Stimulated activated CD8-positive, alpha-beta memory T cell treated with anti-CD3 and anti-CD28 coated beads, Interleukin-15, amount 100 ng/mL, for 48 hours (primary cell): ENCODE data around the gene NCOR1.
"Not testable (repeated sequence)": the region's sequence is repeated elsewhere in the genome, so short reads cannot be mapped to it uniquely, and the experiment has no call there.

Source experiments
- DNase-seq, 2 donors: peaks; one replicate each; pipeline ENCODE4 v3.0.0-alpha.2; 2020; ENCODE audit warnings: low read depth in 2 of 2

Gene NCOR1

DNA sequence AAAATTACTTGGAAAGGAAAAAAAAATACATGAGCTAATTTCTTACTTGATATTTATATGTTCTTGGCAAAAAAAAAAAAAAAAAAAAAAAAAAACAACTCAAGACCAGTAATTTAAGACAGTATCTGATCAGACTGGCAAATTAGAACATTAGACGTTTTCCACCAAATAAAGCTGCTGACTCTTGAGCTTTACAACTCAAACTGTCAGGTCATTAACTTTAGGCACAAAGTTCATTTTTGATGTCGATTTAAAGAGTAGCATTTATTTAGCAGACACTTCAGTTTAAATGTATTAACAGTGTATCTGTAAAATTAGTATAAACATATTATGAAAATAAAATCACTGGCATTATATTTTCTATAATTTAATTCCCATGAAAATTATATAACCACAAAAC lies 66.7 kb downstream of the NCOR1 start:
- no peak for DNase-seq

DNA sequence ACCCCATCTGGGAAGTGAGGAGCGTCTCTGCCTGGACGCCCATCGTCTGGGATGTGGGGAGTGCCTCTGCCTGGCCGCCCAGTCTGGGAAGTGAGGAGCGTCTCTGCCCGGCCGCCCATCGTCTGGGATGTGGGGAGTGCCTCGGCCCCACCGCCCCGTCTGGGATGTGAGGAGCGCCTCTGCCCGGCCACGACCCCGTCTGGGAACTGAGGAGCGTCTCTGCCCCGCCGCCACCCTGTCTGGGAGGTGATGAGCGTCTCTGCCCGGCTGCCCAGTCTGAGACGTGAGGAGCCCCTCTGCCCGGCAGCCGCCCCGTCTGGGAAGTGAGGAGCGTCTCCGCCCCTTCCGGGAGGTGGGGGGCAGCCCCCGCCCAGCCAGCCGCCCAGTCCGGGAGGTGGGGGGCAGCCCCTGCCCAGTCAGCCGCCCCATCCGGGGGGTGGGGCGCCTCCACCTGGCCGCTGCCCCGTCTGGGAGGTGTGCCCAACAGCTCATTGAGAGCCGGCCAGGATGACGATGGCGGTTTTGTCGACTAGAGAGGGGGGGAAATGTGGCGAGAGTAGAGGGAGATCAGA lies 69.9 kb downstream of the NCOR1 start:
- DNase-seq: not testable (repeated sequence)

DNA sequence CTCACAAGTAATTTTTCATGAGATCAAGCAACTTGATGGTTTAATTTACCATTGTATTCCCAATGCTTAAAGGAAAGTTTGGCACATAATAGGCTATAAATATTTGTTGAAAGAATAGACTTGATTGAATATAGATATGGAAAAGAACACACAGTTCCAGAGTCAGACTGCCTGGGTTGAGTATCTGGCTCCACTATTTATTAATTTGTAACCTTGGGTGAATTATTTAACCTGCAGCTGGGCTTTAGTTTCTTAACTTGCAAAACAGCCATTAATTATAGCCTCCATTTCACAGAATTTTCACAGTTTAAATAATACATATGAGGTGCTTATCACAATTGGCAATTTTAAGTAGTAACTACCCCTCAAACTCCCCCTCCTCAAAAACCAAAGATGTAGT lies 73.6 kb downstream of the NCOR1 start:
- DNase-seq: no peak

DNA sequence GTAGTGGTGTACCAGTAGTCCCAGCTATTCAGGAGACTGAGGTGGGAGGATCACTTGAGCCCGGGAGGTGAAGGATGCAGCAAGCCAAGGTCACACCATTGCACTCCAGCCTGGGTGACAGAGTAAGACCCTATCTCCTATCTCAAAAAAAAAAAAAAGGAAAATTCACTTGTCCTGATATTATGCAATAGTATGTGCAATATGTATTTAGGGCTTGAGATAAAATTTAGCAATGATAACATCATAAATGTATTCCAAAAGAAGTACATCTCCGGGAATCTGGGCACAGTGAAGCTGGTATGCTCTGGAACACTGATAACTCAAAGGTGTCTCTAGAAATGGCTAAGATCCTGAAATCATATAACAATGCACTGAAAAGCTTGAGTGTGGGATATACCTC lies 74.5 kb downstream of the NCOR1 start:
- no peak for DNase-seq

DNA sequence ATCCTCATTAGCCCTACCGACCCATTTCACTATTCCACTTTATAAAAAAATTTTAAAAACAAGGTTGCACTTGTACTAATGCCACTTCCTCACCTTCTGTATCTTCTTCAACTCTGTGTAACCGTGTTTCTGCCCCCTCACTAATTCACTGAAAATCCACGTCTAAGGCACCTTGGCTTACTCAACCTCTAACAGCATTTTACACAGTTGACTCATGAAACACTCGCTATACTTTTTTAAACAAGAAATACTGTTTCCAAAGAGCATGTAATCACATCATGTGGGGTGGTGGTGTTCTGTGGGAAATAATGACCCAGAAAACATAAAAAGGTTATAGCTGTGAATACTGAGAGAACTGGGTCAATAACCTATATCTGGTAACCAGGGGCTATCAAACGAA lies 79.9 kb downstream of the NCOR1 start:
- DNase-seq: no peak

DNA sequence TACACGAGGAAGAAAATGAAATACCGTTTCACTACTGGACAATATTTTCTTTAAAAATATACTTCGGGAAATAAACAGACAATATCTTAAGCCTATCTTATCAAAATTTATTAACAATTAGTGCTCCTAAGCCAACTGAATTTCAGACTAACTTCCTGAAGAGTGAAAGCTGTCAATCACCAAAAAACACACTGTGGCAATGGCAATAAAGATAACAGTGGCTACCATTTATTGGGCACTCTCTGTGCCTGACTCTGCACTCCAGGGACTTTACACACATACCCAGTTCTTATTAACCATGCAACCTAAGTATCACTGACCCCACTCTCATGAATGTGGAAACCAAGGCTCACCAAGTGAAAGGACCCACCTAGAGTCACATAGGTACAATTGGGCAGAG lies 83.7 kb downstream of the NCOR1 start:
- no peak for DNase-seq

DNA sequence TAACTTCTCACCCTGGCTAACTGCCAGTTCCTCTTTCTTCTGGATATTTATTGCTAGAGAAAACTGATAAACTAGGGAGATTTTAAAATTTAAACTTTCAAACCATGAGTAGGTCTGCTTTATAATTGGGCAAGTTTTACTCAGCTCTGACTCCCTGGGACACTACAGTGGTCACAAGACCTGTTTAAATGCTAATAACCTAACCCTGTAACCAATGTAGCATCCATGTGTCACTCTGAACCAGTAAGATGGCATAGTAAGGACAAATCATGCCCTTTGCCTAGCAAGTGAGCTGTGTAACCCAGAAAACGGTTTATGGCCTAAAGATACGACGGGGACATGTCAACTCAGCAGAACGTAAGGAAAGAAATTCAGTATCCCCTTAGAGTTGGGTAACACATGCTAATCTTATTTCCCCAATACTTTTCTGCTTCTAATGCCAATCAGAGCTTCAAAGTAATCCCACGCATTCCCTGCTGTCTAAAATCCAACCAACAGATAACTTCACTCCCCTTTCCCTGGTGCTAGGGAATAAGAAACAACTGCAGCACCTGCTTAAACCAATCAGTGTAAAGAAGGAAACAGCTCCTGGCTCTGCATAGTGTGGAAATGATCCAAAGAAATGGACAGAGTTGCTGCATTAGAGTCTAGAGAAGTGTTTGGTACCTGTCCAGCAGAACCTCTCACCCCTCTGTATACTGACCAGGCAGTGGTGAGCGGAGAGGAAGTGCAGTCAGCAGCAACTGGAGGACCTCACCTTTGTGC lies 85.7 kb downstream of the NCOR1 start:
- DNase-seq: no peak

DNA sequence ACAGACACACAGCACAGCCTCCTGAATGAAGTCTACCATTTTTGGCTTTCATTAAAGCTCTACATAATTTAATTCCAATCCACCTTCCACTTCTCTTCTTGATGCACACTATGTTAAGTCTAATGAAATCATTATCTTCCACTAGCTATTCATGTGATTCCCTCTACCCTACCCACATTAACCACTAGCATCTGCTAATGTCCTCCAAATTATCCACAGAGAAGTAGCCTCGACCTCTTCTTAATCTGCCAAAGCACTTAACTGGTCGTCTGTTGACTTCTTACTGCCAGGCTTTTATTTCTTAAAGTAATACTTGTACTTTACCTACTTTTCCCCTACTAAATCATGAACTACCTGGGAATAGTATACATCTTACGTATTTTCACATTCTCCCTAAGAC lies 91.8 kb downstream of the NCOR1 start:
- no peak for DNase-seq

DNA sequence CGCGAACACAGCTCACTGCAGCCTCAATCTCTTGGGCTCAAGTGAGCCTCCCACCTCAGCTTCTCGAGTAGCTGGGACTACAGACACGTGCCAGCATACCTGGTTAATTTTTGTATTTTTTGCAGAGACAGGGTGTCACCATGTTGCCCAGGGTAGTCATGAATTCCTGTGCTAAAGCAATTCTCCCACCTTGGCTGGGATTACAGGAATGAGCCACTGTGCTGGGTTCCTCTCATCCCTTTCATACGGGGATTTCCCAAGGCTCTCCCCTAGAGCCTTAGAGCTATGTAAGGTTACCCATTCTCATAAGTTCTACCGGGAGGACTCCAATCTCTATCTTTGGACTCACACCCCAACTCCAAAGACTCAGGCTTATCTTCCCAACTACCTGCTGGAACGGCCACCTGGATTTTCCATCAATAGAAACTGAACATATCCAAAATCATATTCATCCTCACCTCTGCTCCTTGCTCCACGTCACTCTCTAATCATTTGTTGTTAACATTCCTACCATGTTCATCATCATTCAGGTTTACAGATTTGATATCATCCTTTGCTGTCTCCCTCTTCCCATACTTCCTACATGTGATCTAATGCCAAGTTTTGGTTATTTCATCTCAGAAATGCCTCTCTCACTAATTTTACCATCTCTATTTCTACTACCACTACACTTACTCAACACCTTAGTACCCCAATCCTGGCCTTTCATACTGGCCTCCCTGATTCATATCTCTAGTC lies 92.5 kb downstream of the NCOR1 start:
- DNase-seq: no peak

DNA sequence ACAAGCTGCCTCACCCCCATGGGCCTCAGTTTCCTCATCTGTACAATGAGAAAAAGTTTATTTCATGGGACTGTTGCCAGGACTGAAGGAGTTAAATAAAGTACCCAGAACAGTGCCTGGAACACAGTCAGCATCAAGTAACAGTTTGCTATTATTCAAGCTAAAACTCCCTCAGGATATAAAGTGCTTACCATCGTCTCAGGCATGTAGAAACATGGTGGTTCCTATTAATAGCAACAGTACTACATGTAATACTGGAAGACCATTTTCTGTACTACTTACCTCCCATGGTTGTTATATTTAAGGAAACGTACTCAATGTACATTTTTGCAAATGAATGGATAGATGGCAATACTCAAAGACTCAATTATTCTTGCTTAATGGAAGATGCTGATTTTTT lies 93.4 kb downstream of the NCOR1 start:
- no peak for DNase-seq

DNA sequence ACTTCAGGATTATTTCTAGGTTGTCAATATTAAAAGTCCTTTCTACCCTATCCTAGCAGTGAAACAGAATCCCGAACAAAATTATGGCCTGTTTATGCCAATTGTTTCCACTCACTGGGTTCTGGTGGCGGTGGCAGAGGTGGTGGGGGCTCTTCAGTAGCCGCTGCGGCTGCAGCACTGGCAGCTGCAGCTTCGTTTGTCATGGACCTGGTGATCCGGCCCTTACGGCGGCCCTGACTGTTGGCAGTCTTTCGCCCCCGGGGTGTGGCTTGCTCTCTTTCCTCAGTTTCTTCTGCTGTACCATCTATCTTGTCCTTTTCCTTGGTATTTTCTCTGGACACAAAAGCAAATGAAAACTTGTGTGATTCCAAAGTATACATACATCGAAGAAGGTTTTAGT lies 94.4 kb downstream of the NCOR1 start:
- DNase-seq: no peak

DNA sequence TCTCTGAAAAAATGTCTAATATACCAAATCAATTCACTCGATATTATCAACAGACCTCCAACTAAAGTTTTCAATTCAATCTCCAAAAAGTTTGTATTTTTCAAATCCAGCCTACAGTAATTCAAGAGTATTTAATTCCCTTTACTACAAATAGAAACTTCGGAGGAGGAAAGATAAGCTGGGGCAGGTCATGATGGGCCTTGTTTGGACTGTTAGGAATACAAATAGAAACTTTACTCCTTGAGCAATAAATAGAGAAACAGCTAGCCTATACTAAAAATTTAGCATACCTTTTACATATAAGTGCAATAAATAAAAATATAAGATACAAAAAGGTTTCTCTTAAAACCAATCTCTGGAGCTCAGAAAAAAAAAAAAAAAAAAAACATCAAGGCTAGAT lies 98.2 kb downstream of the NCOR1 start:
- no peak for DNase-seq

DNA sequence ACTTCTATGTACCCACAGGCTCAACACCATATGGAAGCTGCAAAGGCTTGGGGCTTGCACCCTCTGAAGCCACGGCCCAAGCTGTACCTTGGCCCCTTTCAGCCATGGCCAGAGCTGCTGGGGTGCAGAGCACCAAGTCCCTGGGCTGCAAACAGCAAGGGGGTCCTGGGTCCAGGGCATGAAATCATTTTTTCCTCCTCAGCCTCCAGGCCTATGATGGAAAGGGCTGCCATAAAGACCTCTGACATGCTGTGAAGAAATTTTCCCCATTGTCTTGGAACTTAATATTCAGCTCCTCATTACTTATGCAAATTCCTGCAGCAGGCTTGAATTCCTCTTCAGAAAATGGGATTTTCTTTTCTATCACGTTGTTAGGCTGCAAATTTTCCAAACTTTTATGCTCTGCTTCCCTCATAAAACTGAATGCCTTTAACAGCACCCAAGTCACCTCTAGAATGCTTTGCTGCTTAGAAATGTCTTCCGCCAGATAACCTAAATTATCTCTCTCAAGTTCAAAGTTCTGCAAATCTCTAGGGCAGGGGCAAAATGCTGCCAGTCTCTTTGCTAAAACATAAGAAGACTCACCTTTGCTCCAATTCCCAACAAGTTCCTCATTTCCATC lies 100.1 kb downstream of the NCOR1 start:
- not testable (repeated sequence) for DNase-seq

DNA sequence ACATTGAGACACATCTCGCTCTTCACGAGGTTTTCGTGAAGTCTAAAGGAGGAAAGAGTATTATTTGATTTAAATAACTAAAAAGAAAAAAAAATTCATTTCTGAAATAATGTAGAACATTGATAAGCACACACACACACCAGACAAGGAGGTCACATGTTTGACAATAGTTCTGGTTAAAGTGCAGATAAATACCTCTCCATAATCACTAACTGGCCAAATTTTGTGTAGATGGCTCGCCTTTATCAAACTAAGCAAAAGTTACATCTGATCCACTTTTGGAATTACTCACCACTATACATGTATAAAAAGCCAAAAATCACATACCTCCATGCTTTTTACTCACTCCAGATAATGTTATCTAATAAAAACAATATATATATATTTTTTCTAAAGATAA lies 106.5 kb downstream of the NCOR1 start:
- no peak for DNase-seq

DNA sequence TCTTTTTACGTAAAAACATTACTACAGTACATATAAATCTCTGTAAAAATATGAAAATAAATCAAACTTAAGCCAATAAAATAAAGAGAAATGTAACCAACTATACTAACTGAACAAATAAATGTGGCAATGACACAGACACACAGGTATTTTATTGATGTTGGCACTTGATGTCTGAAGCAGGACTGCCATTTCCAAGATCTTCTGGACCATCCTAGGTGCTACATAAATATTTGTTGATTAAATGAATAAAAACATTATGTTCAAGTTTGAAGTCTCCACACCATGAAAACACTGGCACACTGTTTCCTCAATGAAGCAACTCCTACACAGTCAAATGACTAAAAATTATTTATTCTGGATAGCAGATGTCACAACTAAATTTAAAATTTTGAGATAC lies 106.9 kb downstream of the NCOR1 start:
- DNase-seq: no peak

DNA sequence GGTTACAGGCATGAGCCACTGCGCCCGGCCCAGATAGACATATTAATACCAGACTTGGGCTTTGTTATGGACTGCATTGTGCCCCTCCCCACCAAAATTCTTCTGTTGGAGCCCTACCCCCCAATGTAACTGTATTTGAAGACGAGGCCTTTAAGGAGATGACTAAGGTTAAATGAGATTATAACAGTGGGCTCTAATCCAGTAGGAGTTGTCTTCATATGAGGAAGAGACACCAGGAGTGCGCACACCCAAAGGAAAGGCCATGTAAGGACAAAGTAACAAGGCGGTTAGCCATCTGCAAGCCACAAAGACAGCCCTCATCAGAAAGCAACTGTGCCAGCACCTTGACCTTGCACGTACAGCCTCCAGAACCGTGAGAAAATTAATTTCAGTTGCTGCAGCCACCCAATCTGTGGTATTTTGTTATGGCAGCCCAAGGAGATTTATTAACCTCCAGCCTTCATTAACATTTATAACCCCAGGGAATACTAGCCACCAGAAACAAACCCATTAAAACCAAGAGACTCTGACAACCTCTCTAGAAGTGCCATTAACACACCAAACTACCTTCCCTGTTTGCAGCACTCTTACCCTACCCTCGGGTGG lies 108.1 kb downstream of the NCOR1 start:
- no peak for DNase-seq

DNA sequence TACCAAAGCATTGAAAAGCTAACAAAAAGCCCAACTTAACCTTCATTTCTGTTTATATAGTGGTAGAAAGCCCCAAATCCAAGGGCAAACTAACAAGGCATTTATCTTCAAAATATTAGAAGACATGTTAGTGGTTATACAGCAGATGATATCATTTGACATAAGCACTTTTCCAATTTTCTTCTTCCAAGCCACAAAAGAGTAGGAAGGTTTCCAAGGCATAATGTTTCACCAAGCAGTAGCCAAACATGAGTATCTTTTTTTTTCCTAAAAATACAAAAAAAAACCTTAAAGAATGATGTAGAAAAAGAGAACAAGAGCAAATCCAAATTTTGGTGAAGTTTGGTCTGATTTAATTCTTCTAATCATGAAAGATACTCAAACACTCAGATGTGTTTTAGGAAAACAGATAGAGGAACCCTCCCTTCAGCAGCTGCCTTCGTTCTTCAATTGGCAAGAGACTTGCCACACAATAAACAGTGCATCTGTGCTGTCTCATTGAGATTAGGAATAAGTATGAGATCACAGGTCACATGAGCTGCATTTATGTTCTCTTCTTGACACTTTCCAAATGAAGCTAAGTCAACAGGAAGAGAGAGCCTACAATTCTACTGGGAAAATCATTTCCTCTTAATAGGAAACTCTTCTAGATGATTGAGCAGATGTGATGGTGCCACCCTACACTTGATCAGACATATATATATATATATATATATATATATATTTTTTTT lies 109.0 kb downstream of the NCOR1 start:
- no peak for DNase-seq

DNA sequence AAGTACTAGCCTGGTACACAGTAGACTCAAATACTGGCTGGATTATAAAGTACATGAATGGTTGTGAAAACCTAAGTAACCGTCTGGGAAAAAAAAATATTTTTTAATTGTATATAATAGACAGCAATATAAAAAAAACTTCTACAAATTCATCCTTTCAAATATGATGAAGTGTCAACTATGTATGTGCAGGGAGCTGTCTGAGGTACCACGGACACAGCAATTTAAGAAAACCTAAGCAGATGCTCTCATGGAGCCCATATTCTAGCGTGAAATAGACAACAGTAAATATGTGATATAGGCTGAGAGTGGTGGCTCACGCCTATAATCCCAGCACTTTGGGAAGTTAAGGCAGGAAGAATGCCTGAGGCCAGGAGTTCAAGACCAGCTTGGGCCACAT lies 111.1 kb downstream of the NCOR1 start:
- DNase-seq: no peak

DNA sequence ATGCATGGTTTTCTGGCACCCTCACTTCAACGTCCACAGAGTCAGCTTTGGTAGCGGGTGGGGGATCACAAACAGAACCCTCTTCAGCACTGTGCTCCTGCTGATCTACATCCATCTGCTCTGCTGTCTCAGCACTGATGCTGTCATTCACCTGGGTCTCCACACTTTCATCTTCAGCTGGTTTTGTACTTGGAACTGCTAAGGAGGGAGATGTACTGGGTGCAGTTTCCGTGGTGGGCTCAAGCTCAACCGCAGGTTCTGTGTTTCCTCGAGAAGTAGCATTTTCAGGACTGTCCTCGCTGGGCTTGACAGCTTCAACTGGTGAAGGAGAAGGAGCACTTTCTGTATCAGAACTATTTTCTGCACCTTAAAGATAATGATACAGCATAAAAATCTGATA lies 113.9 kb downstream of the NCOR1 start:
- no peak for DNase-seq

DNA sequence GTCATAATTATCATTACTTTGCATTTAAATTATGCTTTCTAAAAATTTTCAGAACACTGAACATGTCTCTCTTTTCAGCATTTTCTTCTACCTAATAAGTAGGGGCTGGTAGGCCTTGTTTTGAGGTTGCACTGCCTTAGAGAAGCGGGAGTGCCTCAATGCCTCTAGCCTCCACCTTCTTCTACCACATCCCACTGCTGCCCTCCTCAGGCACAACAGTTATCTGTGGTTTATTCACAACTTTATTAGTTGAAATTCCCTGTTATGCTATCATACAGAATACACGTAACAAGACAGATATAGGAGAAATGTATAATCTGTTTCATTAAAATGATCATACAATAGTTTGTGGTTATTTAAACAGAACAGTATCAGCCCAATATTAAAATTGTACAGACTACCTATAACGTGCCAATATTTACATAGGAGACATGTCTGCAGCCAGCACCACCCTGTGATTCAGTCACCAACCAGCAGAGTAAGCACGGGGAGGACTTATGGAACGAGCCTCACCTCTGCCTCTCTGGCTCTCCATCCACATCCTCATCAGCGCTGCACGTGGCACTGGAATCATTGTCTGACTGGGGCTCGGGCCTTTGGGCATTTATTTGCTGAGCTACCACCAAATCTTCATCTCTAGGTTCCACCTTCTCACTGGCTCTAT lies 114.5 kb downstream of the NCOR1 start:
- DNase-seq: no peak

DNA sequence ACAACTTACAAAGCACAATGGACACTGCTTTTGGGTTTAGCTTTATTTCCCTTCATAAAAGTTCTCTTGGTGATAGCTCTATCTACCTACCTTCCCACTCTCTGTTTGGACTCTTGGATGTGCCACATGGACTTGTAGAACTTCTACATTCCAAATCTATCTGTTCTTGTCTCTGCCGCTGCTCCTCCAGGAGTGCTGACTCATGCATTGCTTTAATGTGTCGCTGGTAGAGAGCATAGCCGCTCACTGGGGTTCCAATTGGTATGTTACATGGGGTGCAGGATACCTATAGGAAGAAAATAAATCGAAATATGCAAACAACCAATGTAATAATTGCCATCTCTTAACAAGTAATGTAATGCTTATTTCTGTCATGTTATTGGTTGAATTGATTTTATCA lies 123.6 kb downstream of the NCOR1 start:
- no peak for DNase-seq
